OCI-M2 (cell line): Measurements from ENCODE around the gene TMCC1.
"Not testable (repeated sequence)": the region's sequence is repeated elsewhere in the genome, so short reads cannot be mapped to it uniquely, and the experiment has no call there.

Source experiments
- DNase-seq: peaks from one replicate; lab custom pipeline; 2025; ENCODE audit not compliant: unreplicated experiment; lab: John Stamatoyannopoulos, UW

Gene TMCC1

GRCh38 chr3:129777806-129778205 is 115.7 kb downstream of the TMCC1 start:
- no peak for DNase-seq

DNA sequence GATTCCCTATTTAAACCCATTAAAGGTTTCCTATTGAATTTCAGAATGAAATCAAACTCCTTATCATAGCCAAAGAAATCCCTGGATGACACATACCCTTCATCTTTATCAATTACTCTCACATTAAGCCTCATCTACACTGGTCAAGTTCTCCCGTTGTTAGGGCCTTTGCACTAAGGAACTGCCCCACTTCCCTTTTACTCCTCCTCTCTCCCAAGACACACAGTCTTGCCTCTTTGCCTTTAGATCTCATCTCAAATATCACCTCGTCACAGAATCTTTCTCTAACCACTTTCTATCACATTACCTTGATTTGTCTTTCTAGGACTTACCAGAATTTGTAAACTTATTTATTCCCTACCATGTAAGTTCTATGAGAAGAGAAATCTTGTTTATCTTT is 117.6 kb downstream of the TMCC1 start:
- no peak for DNase-seq

DNA sequence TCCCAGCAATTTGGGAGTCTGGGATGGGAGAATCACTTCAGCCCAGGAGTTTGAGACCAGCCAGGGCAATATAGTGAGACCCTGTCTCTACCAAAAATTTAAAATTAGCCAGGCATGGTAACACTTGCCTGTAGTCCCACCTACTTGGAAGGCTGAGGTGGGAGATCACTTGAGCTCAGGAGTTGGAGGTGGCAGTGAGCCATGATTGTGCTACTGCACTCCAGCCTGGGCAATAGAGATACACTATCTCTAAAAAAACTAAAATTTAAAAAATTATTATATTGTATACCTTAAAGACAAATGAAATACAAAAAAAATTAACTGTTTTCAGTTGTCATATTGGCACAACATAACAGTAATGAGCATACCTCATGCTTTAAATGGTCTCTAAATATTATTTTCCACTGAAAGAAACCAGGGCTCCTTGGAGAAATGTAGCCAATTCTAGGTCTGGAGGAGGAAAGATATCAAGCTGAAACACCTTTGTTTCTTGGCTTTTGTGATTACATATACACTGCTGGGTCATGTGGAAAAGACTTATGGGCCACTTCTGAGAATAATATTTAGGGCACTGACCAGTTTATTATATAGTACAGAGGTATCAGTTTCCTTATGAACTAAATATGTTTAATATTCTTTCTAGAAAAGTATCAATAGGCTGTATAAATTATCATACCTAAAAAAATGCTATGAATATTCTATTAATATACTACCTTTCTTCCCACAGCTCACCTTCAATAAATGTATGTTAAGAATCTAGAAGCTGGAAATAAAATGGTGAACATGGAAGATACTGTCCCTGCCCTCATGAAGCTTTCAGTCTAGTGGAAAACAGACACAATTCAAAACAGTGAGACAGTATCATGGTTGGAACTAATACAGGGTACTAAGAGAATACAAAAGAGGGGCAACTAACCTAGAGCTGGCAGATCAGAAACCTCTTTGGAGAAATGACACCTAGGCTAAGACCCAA is 119.5 kb downstream of the TMCC1 start:
- DNase-seq: no peak

DNA sequence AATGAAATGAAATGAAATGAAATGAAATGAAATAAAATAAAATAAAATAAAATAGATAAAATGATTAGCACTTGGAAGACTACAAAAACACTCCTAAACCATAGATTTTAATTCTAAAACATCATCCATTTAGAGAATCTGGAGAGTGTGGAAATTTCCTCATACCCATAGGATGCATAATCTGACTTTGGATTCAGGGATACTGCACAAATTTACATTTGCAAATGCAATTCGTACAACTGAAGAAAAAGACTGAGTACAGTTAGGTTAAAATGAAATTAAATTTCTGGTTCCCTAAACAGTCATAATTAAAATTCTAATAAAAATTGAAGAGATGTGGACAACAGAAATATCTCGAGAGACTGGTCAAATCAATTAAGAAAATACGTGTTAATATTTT is 122.9 kb downstream of the TMCC1 start:
- no peak for DNase-seq

GRCh38 chr3:129769616-129770015 is 123.9 kb downstream of the TMCC1 start:
- DNase-seq: no peak

GRCh38 chr3:129768728-129769127 is 124.8 kb downstream of the TMCC1 start:
- DNase-seq: no peak

GRCh38 chr3:129766135-129766534 is 127.4 kb downstream of the TMCC1 start:
- DNase-seq: no peak

- DNase-seq: no peak
Observed at GRCh38 chr3:129764090-129764489, 129.4 kb downstream of the TMCC1 start.

GRCh38 chr3:129758785-129759320 is 134.7 kb downstream of the TMCC1 start:
- no peak for DNase-seq

- no peak for DNase-seq
Observed at GRCh38 chr3:129758306-129758705, 135.2 kb downstream of the TMCC1 start.

GRCh38 chr3:129756871-129757270 is 136.6 kb downstream of the TMCC1 start:
- DNase-seq: no peak

DNA sequence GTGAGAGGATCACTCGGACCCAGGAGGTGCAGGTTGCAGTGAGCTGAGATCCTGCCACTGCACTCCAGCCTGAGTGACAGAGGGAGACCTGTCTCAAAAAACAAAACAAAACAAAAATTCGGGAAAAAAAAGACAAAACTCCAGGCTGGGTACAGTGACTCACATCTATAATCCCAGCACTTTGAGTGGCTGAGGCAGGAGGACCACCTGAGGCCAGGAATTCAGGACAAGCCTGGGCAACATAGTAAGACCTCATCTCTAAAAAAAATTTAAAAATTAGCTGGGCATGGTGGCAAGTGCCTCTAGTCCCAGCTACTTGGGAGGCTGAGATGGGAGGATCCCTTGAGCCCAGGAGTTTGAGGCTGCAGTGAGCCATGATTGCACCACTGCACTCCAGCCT is 142.4 kb downstream of the TMCC1 start:
- not testable (repeated sequence) for DNase-seq

DNA sequence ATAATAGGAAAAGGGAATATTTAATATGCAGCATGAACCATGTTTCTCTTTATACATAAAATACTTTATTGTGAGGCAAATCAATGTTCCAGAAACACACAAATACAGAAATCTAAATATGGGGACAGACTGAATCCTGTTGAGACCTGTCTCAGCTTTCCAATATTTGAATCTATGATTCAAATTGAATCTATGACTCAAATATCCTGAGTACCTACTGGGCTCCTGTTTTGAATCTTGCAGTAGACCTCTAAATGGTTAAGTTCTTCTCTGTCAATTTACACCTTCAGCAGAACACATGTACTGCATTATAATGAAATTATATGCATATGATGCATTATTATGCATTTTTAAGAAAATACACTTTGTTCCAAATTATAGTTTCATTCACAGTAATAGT is 143.8 kb downstream of the TMCC1 start:
- no peak for DNase-seq

DNA sequence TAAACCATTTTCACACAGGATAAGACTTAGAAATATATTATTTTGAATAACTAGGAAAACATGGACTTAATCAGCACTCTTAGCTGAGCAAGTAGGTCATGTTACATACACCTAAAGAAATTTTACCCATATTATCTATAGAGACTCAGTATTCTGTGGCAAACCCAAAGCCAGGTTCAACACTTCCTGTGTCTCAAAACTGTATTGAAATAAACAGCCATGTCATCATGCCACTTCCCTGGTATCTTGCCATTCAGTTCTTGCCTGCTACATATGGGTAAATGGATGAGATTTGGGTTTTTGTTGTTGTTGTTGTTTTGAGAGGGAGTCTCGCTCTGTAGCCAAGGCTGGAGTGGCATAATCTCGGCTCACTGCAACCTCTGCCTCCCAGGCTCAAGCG is 145.5 kb downstream of the TMCC1 start:
- no peak for DNase-seq

- DNase-seq: no peak
Observed at GRCh38 chr3:129747136-129747535, 146.4 kb downstream of the TMCC1 start.

DNA sequence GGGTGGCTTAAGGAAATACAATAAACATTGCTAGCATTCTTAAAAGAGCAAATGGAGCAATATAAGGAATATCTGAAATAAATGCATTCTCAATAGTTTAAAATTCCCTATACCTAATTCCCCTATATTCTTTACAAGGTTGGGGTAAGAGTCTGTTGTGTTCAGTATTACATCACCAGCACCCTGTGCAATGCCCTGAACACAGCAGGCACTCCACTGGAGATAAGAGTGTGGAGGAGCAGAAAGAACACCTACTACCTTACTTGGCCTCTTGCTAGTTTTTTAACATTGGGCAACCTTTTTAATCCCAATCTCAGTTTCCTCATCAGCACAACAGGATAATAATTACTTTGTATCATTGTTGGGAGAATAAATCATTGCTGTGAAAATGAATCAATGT is 146.9 kb downstream of the TMCC1 start:
- DNase-seq: no peak

- no peak for DNase-seq
Observed at GRCh38 chr3:129745253-129745652, 148.3 kb downstream of the TMCC1 start.

DNA sequence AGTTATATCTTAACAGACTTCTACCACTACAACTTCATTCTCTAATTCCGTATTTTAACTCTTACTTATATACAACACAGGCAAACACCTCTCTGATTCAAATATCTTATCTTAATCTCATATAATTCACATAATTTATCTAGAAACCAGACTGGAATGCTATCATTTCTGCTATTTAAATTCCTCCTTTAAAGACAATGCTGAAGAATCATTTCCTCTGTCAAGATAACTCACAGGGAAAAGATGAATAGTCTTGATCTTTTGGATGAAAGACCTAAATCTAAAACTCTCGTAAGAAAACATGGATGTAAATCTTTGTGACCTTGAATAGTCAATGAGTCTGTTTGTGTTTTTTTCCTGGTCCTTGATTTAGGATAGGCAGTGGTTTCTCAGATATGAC is 151.7 kb downstream of the TMCC1 start:
- DNase-seq: no peak

- no peak for DNase-seq
Observed at GRCh38 chr3:129740090-129740489, 153.4 kb downstream of the TMCC1 start.

GRCh38 chr3:129739634-129740033 is 153.9 kb downstream of the TMCC1 start:
- no peak for DNase-seq

DNA sequence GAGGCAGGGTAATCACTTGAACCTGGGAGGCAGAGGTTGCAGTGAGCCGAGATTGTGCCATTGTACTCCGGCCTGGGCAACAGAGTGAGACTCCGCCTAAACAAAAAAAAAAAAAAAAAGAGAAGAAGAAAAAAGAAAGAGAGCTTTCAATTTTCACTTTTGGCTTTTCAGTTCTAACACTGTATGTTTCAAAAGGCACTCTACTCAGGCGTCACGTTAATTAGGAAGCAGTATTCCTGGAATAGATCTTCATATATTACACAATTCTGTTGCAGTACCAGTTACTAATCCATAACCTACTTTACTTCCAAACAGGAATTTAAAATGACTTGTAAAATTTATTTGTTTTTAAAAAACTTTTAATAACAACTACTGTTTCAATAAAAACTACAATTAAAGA is 155.3 kb downstream of the TMCC1 start:
- no peak for DNase-seq

GRCh38 chr3:129736070-129736469 is 157.4 kb downstream of the TMCC1 start:
- no peak for DNase-seq

GRCh38 chr3:129735638-129736037 is 157.9 kb downstream of the TMCC1 start:
- no peak for DNase-seq
